SK-N-SH (cell line): ENCODE measurements around the gene AMMECR1L. TPM values are rescaled to one million over a fixed set of nuclear protein-coding genes. Genes with fewer than 3 reads are reported as not detected.

Experiments
- CTCF ChIA-PET: fragments of 300-600, 350-600 bp; formaldehyde crosslinking; extraction: SDS; loops from one replicate; lab custom pipeline; 2021; lab: Yijun Ruan, JAX
- POLR2A ChIA-PET: fragments of 350-600 bp; sonication (Branson Sonifier 250); formaldehyde crosslinking; extraction: SDS; loops from one replicate; lab custom pipeline; 2020; ENCODE audit warnings: antibody characterized with exemption, inconsistent platforms; lab: Yijun Ruan, JAX
- DNase-seq: peaks from one replicate; pipeline ENCODE4 v3.0.0; 2012
- H2AFZ ChIP-seq: fragments of 200-600 bp; sonication (generic); 2 replicates; pipeline ENCODE4 v1.8.1; 2016; ENCODE audit warnings: antibody characterized with exemption, mild to moderate bottlenecking, low read depth
- H3F3A ChIP-seq: fragments of 200-600 bp; sonication (generic); replicated peaks from 2 replicates; pipeline ENCODE3; 2016; ENCODE audit warnings: antibody characterized with exemption, mild to moderate bottlenecking; ENCODE audit not compliant: insufficient read depth
- H3K27ac ChIP-seq, 2 experiments: fragments of 200-500 bp in 1 of 2; fragments of 200-600 bp in 1 of 2; sonication (Bioruptor generic) in 1 of 2; sonication (generic), shearing (Covaris generic) in 1 of 2; 2 replicates each; pipeline versions ENCODE4 v1.5.1 to v1.6.1; 2014 to 2016; ENCODE audit warnings: low read depth in 2 of 2, inconsistent platforms in 1 of 2, low read length in 1 of 2, mild to moderate bottlenecking in 1 of 2, mixed read lengths in 1 of 2
- H3K27me3 ChIP-seq: fragments of 200-600 bp; sonication (generic), shearing (Covaris generic); 2 replicates; pipeline ENCODE4 v1.6.1; 2016; ENCODE audit warnings: mixed run types; ENCODE audit not compliant: insufficient read depth
- H3K36me3 ChIP-seq, 2 experiments: fragments of 200-500 bp in 1 of 2; fragments of 200-600 bp in 1 of 2; sonication (Bioruptor generic) in 1 of 2; sonication (generic) in 1 of 2; replicated peaks in 1 of 2; 2 replicates each; pipeline versions ENCODE3 to v1.5.1; 2014 to 2016; ENCODE audit warnings: low read length in 1 of 2, mild to moderate bottlenecking in 1 of 2; ENCODE audit not compliant: insufficient read depth in 2 of 2, control insufficient read depth in 1 of 2
- H3K4me1 ChIP-seq, 2 experiments: fragments of 200-500 bp in 1 of 2; fragments of 200-600 bp in 1 of 2; sonication (Bioruptor generic) in 1 of 2; sonication (generic), shearing (Covaris generic) in 1 of 2; 2 replicates each; pipeline versions ENCODE4 v1.5.1 to v1.6.1; 2014 to 2016; ENCODE audit warnings: low read depth in 1 of 2, low read length in 1 of 2, mixed run types in 1 of 2; ENCODE audit not compliant: insufficient read depth in 2 of 2, control insufficient read depth in 1 of 2
- H3K4me2 ChIP-seq: fragments of 200-600 bp; sonication (generic), shearing (Covaris generic); 2 replicates; pipeline ENCODE4 v1.6.1; 2017; ENCODE audit warnings: mixed run types
- H3K4me3 ChIP-seq, 2 experiments: fragments of 200-500 bp in 1 of 2; fragments of 200-600 bp in 1 of 2; sonication (Bioruptor generic) in 1 of 2; sonication (generic), shearing (Covaris generic) in 1 of 2; 2 replicates each; pipeline versions ENCODE4 v1.5.1 to v1.8.1; 2014 to 2016; ENCODE audit warnings: low read depth in 2 of 2, inconsistent platforms in 1 of 2, low read length in 1 of 2, mild to moderate bottlenecking in 1 of 2, mixed read lengths in 1 of 2, moderate library complexity in 1 of 2
- H3K79me2 ChIP-seq: fragments of 200-600 bp; sonication (generic); 2 replicates; pipeline ENCODE4 v1.8.1; 2017; ENCODE audit warnings: mild to moderate bottlenecking; ENCODE audit not compliant: insufficient read depth
- H3K9ac ChIP-seq: fragments of 200-600 bp; sonication (generic); 2 replicates; pipeline ENCODE4 v1.6.1; 2017; ENCODE audit warnings: mixed run types
- H3K9me2 ChIP-seq: fragments of 200-600 bp; sonication (generic); 2 replicates; pipeline ENCODE4 v1.6.1; 2017; ENCODE audit warnings: mixed run types
- H3K9me3 ChIP-seq: fragments of 200-600 bp; sonication (generic); 2 replicates; pipeline ENCODE4 v1.6.1; 2017; ENCODE audit warnings: mixed run types, mild to moderate bottlenecking, moderate library complexity
- H4K20me1 ChIP-seq: fragments of 200-600 bp; sonication (generic); 2 replicates; pipeline ENCODE4 v1.6.1; 2017; ENCODE audit warnings: mild to moderate bottlenecking, mixed run types; ENCODE audit not compliant: insufficient read depth
- ELF1 ChIP-seq: IDR thresholded peaks from 2 replicates; pipeline ENCODE4 v1.4.0; 2012
- GATA2 ChIP-seq: sonication (generic); formaldehyde crosslinking; IDR thresholded peaks from 2 replicates; pipeline ENCODE4 v1.5.0; 2020; ENCODE audit warnings: mild to moderate bottlenecking, missing genetic modification reagents
- JUND ChIP-seq: IDR thresholded peaks from 2 replicates; pipeline ENCODE4 v1.4.0; 2012
- MEF2A ChIP-seq: IDR thresholded peaks from 2 replicates; pipeline ENCODE4 v1.4.0; 2012; ENCODE audit warnings: low read depth, borderline replicate concordance
- MXI1 ChIP-seq: IDR thresholded peaks from 2 replicates; pipeline ENCODE4 v1.6.1; 2012; ENCODE audit warnings: mild to moderate bottlenecking, low read depth, low read length, improper control_type of control experiment
- NFIC ChIP-seq: IDR thresholded peaks from 2 replicates; pipeline ENCODE4 v1.4.0; 2012; ENCODE audit warnings: borderline replicate concordance
- NRF1 ChIP-seq: IDR thresholded peaks from 2 replicates; pipeline ENCODE4 v1.6.1; 2012; ENCODE audit warnings: low read depth, mild to moderate bottlenecking, low read length
- RFX5 ChIP-seq: IDR thresholded peaks from 2 replicates; pipeline ENCODE4 v1.6.1; 2012; ENCODE audit warnings: mild to moderate bottlenecking, improper control_type of control experiment, low read length
- SIN3A ChIP-seq: IDR thresholded peaks from 2 replicates; pipeline ENCODE4 v1.6.1; 2012; ENCODE audit warnings: low read depth, mild to moderate bottlenecking, low read length, moderate library complexity, borderline replicate concordance
- SMC3 ChIP-seq: IDR thresholded peaks from 2 replicates; pipeline ENCODE4 v1.6.1; 2012; ENCODE audit warnings: low read depth, low read length, improper control_type of control experiment
- TAF1 ChIP-seq: IDR thresholded peaks from 2 replicates; pipeline ENCODE4 v1.6.1; 2012; ENCODE audit warnings: low read depth, mild to moderate bottlenecking, low read length, moderate library complexity, borderline replicate concordance
- TCF12 ChIP-seq: IDR thresholded peaks from 2 replicates; pipeline ENCODE4 v1.4.0; 2012
- YY1 ChIP-seq: IDR thresholded peaks from 2 replicates; pipeline ENCODE4 v1.4.0; 2012; ENCODE audit warnings: low read depth, mild to moderate bottlenecking
- WGBS: methylation state at CpG from one replicate; pipeline ENCODE4 v1.1.6; 2017; ENCODE audit warnings: low lambda C conversion rate; 5-methylcytosine and 5-hydroxymethylcytosine counted together
- polyA plus RNA-seq, 3 experiments: library from polyadenylated mRNA; depleted of rRNA; stranded (reverse); fragments of >200 nt; gene quantifications; 2 replicates each; pipeline ENCODE4 v1.2.3, GENCODE V29; 2012
- TF ChIP-seq, protein P1 (sequence below): IDR thresholded peaks from 2 replicates; pipeline ENCODE4 v1.4.0; 2012; ENCODE audit warnings: low read depth
- TF ChIP-seq, protein P2 (sequence below): fragments of 200-600 bp; sonication (generic); IDR thresholded peaks from 2 replicates; pipeline ENCODE4 v1.6.1; 2017; ENCODE audit warnings: antibody characterized with exemption, mild to moderate bottlenecking, moderate library complexity
- TF ChIP-seq, protein P3 (sequence below): fragments of 150-350 bp; IDR thresholded peaks from 2 replicates; pipeline ENCODE4 v1.6.1; 2016; ENCODE audit warnings: mild to moderate bottlenecking, low read depth, low read length
- TF ChIP-seq, protein P4 (sequence below): fragments of 150-350 bp; IDR thresholded peaks from 2 replicates; pipeline ENCODE4 v1.6.1; 2017; ENCODE audit warnings: antibody characterized with exemption, low read length, low read depth, borderline replicate concordance
- TF ChIP-seq, protein P5 (sequence below): IDR thresholded peaks from 2 replicates; pipeline ENCODE4 v1.6.1; 2012; ENCODE audit warnings: mild to moderate bottlenecking, low read depth, low read length, moderate library complexity

AMMECR1L gene
- polyA plus RNA-seq, 1 of the 3 experiments (the other 2 are of a cell fraction) = 11.0 TPM

DNA sequence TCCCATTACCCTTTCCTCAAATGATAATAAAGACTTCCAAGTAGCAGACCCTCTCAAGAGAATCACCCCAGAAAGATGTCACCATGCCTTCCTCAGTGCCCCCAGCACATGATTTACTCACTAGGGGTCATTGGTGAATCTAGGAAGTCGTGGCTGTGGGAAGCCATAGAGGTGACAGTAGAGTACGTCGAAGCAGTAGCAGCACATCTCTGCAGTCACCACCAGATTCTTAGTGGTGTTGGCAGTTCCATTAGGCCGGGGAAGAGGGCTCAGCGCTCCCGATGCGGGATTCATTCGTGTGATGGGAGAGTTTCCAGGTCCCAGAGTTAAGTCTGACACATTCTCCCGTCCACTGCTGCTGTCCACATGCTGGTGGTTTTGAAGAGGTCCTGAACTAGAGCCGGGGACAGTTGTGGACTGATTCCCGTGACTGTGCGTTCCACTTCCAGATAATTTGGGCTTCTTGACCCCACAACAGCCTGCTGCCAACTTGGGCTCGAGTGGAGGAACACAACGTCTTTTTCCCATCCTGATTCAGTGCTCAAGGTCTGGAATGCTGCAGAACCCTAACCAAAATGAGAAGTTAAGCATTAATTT, 12.0 kb downstream of the AMMECR1L start:
- H3K9me2 ChIP-seq = no peaks in the 10 kb centered on the region

More for the DNA sequence above, 12.0 kb downstream of the AMMECR1L start:
- Histone ChIP-seq H3K27ac (no peak overlapping the region), H4K20me1 (peaks cover 73% of the 10 kb centered on the region), H3K36me3 (peaks cover 25 to 49% of the 10 kb centered on the region in 2 experiments), H3F3A (no peaks in the 10 kb centered on the region), H2AFZ (no peak overlapping the region), H3K9ac (no peak overlapping the region), H3K4me1 (no peaks in the 10 kb centered on the region), H3K9me3 (no peaks in the 10 kb centered on the region), H3K4me3 (no peak overlapping the region), H3K79me2 (peaks cover 95% of the 10 kb centered on the region), H3K27me3 (no peaks in the 10 kb centered on the region), H3K4me2 (no peak overlapping the region)
- ChIA-PET POLR2A (no interaction called here), CTCF (no interaction called here)
- 91% methylated on average over 14 of the region's 14 CpGs for WGBS
- DNase-seq = no peak
- TF ChIP-seq TAF1 (no peak), MEF2A (no peak), NFIC (no peak), NRF1 (no peak), ELF1 (no peak), SMC3 (no peak), TCF12 (no peak), MXI1 (no peak), GATA2 (CRISPR knock-in tag) (no peak), RFX5 (no peak), SIN3A (no peak), JUND (no peak), YY1 (no peak)
- TF ChIP-seq, protein P1, sequence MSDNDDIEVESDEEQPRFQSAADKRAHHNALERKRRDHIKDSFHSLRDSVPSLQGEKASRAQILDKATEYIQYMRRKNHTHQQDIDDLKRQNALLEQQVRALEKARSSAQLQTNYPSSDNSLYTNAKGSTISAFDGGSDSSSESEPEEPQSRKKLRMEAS = no peak
- TF ChIP-seq, protein P2, sequence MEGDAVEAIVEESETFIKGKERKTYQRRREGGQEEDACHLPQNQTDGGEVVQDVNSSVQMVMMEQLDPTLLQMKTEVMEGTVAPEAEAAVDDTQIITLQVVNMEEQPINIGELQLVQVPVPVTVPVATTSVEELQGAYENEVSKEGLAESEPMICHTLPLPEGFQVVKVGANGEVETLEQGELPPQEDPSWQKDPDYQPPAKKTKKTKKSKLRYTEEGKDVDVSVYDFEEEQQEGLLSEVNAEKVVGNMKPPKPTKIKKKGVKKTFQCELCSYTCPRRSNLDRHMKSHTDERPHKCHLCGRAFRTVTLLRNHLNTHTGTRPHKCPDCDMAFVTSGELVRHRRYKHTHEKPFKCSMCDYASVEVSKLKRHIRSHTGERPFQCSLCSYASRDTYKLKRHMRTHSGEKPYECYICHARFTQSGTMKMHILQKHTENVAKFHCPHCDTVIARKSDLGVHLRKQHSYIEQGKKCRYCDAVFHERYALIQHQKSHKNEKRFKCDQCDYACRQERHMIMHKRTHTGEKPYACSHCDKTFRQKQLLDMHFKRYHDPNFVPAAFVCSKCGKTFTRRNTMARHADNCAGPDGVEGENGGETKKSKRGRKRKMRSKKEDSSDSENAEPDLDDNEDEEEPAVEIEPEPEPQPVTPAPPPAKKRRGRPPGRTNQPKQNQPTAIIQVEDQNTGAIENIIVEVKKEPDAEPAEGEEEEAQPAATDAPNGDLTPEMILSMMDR = no peak
- TF ChIP-seq, protein P3, sequence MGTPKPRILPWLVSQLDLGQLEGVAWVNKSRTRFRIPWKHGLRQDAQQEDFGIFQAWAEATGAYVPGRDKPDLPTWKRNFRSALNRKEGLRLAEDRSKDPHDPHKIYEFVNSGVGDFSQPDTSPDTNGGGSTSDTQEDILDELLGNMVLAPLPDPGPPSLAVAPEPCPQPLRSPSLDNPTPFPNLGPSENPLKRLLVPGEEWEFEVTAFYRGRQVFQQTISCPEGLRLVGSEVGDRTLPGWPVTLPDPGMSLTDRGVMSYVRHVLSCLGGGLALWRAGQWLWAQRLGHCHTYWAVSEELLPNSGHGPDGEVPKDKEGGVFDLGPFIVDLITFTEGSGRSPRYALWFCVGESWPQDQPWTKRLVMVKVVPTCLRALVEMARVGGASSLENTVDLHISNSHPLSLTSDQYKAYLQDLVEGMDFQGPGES = no peak
- TF ChIP-seq, protein P4, sequence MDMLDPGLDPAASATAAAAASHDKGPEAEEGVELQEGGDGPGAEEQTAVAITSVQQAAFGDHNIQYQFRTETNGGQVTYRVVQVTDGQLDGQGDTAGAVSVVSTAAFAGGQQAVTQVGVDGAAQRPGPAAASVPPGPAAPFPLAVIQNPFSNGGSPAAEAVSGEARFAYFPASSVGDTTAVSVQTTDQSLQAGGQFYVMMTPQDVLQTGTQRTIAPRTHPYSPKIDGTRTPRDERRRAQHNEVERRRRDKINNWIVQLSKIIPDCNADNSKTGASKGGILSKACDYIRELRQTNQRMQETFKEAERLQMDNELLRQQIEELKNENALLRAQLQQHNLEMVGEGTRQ = no peak
- TF ChIP-seq, protein P5, sequence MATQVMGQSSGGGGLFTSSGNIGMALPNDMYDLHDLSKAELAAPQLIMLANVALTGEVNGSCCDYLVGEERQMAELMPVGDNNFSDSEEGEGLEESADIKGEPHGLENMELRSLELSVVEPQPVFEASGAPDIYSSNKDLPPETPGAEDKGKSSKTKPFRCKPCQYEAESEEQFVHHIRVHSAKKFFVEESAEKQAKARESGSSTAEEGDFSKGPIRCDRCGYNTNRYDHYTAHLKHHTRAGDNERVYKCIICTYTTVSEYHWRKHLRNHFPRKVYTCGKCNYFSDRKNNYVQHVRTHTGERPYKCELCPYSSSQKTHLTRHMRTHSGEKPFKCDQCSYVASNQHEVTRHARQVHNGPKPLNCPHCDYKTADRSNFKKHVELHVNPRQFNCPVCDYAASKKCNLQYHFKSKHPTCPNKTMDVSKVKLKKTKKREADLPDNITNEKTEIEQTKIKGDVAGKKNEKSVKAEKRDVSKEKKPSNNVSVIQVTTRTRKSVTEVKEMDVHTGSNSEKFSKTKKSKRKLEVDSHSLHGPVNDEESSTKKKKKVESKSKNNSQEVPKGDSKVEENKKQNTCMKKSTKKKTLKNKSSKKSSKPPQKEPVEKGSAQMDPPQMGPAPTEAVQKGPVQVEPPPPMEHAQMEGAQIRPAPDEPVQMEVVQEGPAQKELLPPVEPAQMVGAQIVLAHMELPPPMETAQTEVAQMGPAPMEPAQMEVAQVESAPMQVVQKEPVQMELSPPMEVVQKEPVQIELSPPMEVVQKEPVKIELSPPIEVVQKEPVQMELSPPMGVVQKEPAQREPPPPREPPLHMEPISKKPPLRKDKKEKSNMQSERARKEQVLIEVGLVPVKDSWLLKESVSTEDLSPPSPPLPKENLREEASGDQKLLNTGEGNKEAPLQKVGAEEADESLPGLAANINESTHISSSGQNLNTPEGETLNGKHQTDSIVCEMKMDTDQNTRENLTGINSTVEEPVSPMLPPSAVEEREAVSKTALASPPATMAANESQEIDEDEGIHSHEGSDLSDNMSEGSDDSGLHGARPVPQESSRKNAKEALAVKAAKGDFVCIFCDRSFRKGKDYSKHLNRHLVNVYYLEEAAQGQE = no peak
